Adipose tissue (tissue), 3 donors: ENCODE results near the gene GRIK2. TPM values are rescaled to one million over a fixed set of nuclear protein-coding genes. Genes with fewer than 3 reads are reported as not detected.

Experiments
- H3K27ac ChIP-seq: one replicate; pipeline ENCODE4 v1.5.1; 2013; ENCODE audit warnings: low read depth, low read length
- WGBS, 3 donors: extraction: QIAGEN DNeasy Blood & Tissue Kit; methylation state at CpG; one replicate each; pipeline ENCODE4 v1.1.7; 2013; 5-methylcytosine and 5-hydroxymethylcytosine counted together
- polyA plus RNA-seq, 3 donors: library from polyadenylated mRNA; stranded (reverse); fragments of 200-250 nt; gene quantifications; one replicate each; pipeline ENCODE4 v1.2.3, GENCODE V29; 2013
- donor health status: healthy with polysubstance abuse.
- donor health status: Bipolar disorder and iron deficiency.
- donor health status: healthy.

GRIK2 gene
- polyA plus RNA-seq, 3 donors = 0.22 to 0.39 (median 0.22) TPM

DNA sequence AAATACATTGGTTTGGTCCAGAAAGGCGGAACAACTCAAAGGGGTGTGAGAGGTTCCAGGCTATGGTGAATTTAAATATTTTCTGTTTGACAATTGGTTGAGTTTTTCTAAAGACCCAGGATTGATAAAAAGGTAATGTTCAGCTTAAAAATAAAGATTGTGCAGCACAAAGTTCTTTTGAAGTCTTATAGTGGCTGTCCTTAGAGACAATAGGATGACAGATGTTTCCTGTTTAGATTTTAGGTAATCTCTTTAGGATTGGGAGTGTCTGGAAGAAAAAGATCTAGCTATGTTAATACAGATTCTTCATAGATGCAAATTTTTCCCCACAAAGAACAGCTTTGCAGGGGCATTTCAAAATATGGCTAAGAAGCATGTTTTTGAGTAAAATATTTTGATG is 119.7 kb downstream of the GRIK2 start:
- 76 to 89% (median 86%) methylated on average over 1 of the region's 1 CpG for WGBS, 3 donors
- no peak overlapping the region for H3K27ac ChIP-seq

DNA sequence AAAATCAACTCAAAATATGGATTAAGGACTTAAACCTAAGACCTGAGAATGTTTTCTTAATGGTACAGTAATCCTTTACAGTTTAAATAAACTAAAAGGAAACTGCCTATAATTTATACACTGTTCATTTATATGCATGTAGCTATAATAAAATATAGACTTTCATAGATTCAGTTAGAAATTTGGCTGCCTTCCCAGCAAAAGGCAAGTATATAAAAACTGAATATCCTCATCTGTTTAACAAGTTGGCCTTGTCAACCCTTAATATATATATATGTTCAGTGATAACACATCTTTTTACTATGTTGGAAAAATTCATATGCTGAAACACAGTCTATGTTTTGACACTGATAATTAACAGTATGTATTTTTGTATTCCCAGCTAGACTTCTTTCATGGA is 123.1 kb downstream of the GRIK2 start:
- no peak overlapping the region for H3K27ac ChIP-seq

DNA sequence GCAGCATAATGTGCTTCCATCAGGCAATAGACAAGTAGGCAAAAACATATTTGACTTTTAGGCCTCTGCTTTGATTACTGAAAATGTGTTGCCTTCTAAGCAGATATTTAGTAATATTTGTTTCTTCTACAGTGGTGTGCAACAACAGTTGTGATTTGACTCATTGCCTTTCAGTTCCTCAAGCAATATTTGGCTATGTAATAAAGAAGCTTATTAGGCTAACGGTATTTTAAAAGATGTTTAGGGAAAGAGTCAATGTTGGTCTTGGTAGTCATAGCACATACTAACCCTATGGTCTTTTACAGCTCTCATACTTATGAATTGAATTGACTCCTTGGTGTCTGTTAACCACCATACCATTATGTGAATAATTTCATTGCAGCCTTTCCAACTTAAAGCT is 124.1 kb downstream of the GRIK2 start:
- 73 to 81% (median 76%) methylated on average over 1 of the region's 1 CpG for WGBS, 3 donors
- no peak overlapping the region for H3K27ac ChIP-seq

DNA sequence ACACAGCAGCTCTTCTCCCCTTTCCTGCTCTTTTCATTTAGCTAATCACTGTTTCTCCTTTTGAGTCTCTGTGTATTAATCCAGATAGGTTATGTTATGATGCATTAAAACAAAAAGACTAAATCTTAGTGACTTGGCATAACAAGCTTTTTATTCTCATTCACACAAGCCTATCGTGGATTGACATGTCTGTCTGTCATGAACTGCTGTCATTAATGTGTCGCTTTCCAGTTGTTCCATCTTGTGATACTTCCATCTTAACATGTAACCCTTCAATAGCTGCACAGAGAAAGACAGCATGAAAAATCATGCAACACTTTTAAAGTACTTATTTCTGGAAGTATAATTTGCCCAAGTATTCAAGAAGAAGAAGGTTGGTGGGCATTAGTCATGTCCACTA is 128.7 kb downstream of the GRIK2 start:
- WGBS, 3 donors = 74 to 90% (median 87%) methylated on average over 2 of the region's 2 CpGs
- no peak overlapping the region for H3K27ac ChIP-seq

DNA sequence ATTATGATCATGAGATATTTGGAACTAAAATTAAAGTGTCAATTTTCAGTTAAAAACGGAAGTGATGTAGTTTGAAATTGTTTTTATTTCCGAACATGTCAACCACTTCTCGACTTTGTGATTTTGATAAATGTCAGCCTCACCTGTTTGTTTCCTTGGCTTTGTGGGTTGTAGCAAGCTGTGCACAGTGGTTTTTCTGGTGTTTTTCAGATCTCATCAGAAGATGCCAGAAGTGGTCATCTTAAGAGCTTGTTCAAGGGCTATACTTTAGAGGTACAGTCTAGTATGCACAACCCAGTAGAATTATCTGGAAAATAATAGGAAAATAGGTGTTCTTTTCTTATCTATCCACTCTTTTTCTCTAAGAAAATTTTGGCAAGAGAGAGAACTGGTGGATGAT is 134.0 kb downstream of the GRIK2 start:
- no peak overlapping the region for H3K27ac ChIP-seq
- 73 to 90% (median 77%) methylated on average over 3 of the region's 3 CpGs for WGBS, 3 donors

DNA sequence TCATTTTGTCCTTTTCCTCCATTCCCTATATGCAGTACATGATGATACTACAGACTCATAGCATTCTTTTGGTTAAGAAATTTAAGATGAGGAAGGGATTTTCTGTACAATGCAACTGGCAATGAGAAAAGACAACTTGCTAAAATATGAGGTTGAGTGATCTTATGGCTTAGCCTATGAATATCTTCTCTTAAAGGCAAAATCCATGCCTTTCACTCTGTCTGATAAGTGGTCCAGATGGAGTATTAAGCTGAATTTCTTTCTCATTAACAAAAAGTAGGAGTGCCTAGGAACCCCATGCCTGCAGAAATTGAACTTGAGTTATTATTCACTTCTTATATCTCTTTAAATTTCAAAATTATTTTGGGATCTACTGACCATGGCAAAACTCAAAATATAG is 135.3 kb downstream of the GRIK2 start:
- H3K27ac ChIP-seq = no peak overlapping the region

DNA sequence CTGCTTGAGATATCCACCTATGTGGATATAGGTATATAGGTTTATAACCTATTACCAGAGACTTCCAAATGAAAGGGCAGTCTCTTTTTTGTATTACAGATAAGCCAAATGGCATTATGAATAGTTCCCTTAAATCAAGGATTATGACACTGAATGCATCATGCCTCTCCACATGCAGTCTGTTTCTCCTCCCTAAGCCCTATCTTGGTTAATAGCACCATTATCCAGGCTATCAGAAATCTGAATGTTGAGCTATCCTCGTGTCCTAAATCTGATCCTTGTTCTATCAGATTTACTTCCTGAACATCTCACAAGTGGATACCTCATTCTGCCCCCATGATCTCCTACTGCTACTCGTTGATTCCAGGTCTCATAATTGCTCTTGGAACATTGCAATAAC is 138.0 kb downstream of the GRIK2 start:
- 56 to 71% (median 65%) methylated on average over 2 of the region's 2 CpGs for WGBS, 3 donors
- H3K27ac ChIP-seq = no peak overlapping the region

DNA sequence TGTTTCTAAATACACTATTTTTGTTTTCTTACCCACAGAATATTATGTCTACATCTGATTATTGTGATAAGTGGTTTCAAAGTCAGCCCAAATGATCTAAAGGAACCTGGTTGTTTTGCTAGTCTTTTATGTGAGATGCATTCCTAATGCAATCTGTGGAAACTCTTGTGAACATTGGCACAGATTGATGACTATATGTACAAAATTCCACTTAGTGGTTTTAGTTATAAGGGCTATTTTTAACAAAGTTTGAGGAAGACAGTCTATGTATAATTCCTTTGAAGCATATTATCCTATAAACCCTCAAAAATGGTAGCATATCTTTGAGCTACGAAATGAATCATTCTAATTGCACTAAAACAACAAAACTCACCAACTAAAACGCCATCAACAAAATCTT is 140.9 kb downstream of the GRIK2 start:
- H3K27ac ChIP-seq = no peak overlapping the region
- 62 to 81% (median 65%) methylated on average over 2 of the region's 2 CpGs for WGBS, 3 donors

DNA sequence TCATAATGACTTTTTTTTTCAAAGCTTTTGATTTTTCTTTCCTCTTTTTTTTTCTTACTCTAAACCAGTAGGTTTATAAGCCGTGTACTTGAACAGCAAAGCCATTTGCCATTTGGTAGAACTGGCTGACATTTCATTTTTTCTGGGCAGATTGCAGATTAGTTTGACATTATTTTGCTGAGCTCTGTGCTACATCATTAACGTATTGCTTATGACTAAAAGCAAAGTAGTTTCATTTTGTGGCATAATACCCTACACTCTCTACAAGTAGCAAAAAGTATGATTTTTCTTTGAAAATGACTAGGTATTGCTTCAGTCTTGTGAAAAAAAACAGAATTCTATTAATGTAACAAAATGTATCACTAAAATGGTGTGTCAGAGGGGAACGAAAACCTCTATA is 141.3 kb downstream of the GRIK2 start:
- 44 to 58% (median 46%) methylated on average over 3 of the region's 3 CpGs for WGBS, 3 donors
- no peak overlapping the region for H3K27ac ChIP-seq

DNA sequence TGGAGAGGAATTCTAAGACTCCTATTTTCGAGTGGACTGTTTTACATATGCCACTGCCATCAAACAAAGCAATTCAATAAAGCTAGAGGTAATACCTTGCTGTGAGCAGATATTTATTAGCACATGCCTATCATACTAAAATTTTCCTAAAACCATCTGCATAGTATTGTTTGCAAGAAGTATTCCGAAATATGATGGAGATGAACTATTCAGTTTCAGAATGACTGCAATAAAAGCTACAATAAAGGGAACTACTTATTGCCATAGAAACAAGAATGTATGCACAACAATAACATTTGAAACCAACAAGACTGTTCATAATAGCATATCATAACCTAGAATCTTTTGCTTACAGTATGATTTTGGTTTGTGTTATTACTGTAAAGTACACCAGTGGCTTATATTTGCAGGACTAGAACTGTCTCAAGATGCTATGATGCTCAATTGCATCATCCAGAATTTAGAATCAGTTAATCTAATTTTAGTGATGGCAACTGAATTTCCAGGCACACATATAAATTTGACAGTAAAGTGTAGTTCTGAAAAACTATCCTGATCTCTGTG is 144.3 kb downstream of the GRIK2 start:
- 60 to 72% (median 62%) methylated on average over 2 of the region's 2 CpGs for WGBS, 3 donors

DNA sequence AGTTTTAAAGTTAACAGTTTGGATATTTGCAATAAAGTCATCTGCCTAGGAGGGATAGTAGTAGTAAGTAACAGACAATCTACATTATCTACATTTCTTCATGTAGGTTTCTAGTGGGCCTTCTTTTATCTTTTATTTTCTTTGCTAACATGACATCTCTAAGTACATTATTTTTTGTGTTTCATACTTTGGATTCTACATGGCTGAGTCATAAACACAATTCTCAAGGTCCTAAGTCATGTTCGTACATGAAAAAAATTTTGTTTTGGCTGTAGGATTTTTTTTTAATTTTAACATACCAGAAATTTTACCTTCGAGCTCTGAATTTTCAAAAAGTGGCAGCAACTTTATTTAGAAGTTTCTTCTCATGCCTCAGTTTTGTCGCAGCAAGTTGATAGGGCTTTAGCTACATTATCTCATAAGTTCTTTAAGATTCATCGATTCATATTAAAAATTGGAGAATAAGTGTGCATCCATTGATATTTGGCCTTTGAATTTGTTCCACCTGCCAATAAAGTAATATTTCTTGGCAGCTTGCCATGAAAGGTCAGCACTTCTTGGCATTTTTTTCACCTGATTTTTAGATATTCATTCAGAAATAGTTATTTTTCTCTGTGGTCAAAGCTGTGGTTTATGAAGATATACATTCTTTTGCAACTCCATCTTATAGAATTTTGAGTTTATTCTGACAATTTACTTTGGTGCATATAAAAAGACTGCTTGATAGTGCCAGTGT is 146.2 kb downstream of the GRIK2 start:
- no peak overlapping the region for H3K27ac ChIP-seq
- WGBS, 3 donors = 56 to 75% (median 64%) methylated on average over 4 of the region's 4 CpGs

More for the DNA sequence above, 144.3 kb downstream of the GRIK2 start:
- no peak overlapping the region for H3K27ac ChIP-seq

DNA sequence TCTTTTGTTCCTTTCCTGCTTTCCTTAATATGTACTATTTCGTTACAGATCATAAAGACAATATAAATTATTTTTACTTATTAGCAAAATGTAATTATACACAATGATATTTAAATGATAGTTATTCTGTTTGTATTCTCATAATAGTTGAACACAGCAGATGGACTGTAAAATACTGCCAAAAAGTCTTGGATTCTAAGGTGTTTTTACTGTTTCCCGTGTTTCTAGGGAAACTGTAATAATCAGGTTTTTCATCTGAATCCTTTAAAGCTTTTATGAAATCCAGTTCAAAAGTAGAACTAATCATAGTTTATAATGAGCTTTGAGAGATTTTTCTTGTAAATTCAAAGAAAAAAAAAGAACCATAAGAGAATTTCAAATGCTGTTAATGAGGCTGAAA is 148.4 kb downstream of the GRIK2 start:
- H3K27ac ChIP-seq = no peak overlapping the region
- WGBS, 3 donors = 81 to 85% (median 82%) methylated on average over 2 of the region's 2 CpGs

DNA sequence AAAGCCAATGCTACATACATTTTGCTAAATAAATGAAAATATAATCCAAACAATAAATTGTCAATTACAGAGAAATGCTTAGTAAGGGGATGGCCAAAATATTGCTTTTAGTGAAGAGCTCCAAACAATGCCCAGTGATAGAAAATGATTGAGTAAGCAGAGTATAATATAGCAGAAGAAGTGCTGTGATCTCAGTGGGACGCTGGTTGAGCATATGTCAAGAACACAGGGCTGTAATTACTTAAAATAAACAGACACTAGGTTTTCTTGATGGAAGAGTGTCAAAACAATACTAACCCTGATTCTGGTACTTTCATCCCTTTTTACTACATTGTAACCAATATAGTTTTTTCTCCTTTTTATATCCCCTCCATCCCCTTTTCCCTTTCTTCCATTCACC is 150.3 kb downstream of the GRIK2 start:
- no peak overlapping the region for H3K27ac ChIP-seq
- WGBS, 3 donors = 35 to 55% (median 53%) methylated on average over 1 of the region's 1 CpG

DNA sequence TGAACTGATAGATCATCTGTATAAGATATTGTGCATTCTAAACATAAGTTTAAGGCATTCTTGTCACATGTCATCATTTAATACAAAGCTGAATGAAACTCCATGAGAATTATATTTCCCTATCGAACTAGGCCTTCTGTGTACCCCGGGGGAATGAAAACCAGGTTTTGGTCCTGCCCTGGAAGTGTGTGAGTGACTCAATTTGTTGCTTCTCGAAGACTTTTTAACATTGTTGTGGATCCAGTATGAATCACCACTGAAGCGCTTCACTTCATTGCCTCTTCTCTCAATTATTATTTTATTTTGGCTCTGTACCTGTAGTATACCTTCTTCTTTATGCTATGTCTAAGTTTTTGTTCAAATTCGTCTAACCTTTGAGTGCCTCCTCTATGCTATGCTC is 150.8 kb downstream of the GRIK2 start:
- H3K27ac ChIP-seq = no peak overlapping the region
- WGBS, 3 donors = 77 to 91% (median 86%) methylated on average over 5 of the region's 5 CpGs

DNA sequence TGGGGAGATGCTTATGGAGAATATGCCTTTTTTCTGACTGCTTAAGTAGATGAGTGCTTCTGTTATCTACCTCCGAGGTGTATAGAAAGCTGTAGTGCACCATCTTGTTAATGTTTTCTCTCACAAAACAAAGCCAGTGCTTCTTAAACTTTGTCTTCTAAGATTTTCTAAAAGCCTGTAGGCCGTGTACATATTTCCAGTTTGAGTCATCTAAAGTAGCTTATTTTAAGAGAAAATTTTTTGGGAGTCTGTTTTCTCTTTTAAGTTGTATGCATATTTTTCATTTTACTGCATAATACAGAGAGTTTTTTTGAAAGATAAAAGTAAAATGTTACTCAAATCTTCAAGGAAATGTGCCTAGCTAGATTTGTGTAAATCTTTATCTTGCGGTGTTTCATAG is 151.7 kb downstream of the GRIK2 start:
- WGBS, 3 donors = 63 to 68% (median 66%) methylated on average over 3 of the region's 3 CpGs
- no peak overlapping the region for H3K27ac ChIP-seq

DNA sequence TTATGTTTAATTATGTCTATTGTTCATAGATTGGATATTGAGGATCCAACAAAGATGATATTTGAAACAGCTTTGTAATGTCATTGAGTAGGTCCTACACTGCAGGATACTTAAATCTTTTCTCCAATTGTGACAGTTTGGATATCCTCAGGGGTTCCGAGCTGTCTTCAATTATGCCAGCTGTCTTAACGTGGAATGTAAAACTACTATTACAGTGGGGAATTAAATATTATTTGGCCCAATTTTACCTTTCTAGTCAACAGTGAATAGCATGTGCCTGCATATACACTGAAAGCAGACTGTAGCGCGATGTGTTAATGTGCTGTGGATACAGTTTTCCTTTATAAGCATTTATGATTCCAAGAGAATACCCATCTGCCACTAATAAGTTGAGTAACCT is 156.9 kb downstream of the GRIK2 start:
- no peak overlapping the region for H3K27ac ChIP-seq
- WGBS, 3 donors = 86 to 92% (median 88%) methylated on average over 4 of the region's 4 CpGs

DNA sequence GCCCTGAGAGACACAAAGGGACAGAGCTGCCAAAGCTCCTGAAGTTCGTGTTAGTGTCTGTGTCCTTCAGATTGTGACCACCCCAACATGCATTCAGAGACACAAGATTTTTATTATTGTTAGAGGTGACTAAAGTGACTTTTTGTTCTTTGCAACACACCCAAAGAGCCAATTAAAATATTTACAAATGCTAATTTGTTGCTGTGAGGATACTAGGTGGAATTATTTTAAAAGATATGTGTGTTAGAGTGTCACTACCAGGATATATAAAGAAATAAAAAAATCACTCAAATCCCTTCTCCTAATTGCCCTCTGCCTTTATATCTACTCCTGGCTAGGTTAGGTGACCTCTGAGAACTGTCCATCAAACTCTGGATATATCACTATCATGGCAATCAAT is 160.7 kb downstream of the GRIK2 start:
- WGBS, 3 donors = 36 to 62% (median 57%) methylated on average over 1 of the region's 1 CpG
- H3K27ac ChIP-seq = no peak overlapping the region

DNA sequence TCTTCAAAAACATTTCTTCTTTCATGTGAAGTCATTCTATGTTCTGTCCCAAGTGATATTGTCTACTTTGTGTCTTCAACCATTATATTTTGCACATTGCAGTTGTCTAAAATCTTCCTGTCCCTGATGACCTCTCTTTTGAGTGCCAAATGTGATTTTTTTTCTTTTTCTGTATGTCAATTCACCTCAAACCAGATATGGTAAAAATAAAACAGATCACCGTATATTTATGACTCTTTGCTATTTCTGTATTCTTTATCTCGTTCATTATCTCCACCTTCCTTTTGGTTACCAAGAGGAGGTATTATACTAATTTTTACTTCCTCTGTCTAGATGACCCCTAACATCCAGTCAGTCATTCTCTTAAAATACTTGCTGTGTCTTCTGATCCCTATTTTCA is 165.2 kb downstream of the GRIK2 start:
- WGBS, 3 donors = 55 to 73% (median 61%) methylated on average over 2 of the region's 2 CpGs

DNA sequence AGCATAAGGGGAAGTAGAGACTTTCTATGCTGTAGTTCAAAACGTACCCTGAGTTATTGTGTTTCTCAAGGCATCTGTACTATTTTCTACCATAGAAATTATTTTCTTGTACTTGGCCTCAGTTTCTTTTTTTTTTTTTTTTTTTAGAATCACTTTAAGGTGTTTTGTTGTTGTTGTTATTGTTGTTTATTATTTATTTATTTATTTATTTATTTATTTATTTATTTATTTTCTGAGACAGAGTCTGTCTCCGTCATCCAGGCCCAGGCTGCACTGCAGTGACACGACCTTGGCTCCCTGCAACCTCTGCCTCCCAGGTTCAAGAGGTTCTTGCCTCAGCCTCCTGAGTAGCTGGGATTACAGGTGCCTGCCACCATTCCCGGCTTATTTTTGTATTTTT is 179.1 kb downstream of the GRIK2 start:
- 78 to 85% (median 83%) methylated on average over 4 of the region's 4 CpGs for WGBS, 3 donors
- no peak overlapping the region for H3K27ac ChIP-seq

More for the DNA sequence above, 165.2 kb downstream of the GRIK2 start:
- H3K27ac ChIP-seq = no peak overlapping the region

DNA sequence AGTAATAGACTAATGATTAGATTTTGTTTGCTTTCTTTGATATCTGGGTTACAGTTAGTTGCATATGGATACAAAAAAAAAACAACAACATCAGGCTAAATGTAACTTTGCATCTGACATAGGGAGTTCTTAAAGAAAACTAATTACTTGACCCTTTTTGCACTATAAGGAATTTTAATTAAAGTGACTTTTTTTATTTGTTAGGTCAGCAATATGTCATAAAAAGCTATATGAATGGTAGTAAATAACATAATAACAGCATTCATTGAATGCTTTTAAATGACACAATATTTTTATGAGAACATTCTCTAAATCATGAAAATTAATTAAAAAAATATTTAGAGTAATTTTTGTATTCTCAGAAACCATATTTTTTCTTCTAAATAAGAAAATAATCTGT is 183.6 kb downstream of the GRIK2 start:
- H3K27ac ChIP-seq = no peak overlapping the region

DNA sequence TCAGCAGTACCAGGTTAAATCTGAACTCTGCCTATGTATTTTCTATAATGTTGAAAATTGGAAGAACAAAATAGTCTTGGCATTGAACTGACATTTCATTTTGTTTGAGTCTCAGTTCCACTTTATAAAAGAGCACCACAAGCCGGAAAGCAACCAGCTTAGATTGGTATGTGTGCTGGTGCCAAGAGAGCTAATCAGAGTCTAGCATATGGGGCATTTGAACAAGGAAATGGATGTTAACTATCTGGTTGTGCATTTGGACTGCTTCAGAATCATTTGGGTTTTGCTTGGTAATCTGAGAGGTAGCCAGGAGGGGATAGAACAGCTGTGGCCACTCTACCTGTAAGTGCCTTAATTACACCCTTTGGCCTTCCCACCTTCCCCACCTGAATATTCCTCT is 184.8 kb downstream of the GRIK2 start:
- 64 to 91% (median 76%) methylated on average over 1 of the region's 1 CpG for WGBS, 3 donors
- H3K27ac ChIP-seq = no peak overlapping the region
